ENCODE data around the gene ADCY5.

GRCh38 chr3:123475786-123476185 is 26.9 kb upstream of the ADCY5 start:
- no peak for TF ChIP-seq CTCF (IDR thresholded peaks at IDR 0.05; ENCODE audit: borderline replicate concordance, extremely low read depth, low read length, poor library complexity, severe bottlenecking)
- TF ChIP-seq EZH2 (IDR thresholded peaks at IDR 0.05; ENCODE audit: borderline replicate concordance, low read depth, low read length, severe bottlenecking) = no peak
